HL-60 (cell line): Measurements from ENCODE around the gene ITIH1.

Source experiments
- DNase-seq, 2 experiments: peaks; one replicate each; pipeline ENCODE4 v3.0.0-alpha.2; 2010 to 2020; ENCODE audit warnings: low read depth in 1 of 2, low spot score in 1 of 2
- H3K27ac ChIP-seq: fragments of 250-450 bp; sonication (Bioruptor Pico); replicated peaks from 2 replicates; pipeline ENCODE4 v1.5.1; 2020; ENCODE audit warnings: mild to moderate bottlenecking, moderate library complexity
- H3K27me3 ChIP-seq: fragments of 250-450 bp; sonication (Bioruptor Pico); 2 replicates; pipeline ENCODE4 v1.5.1; 2021; ENCODE audit warnings: mild to moderate bottlenecking, moderate library complexity; ENCODE audit not compliant: insufficient read depth, poor library complexity, severe bottlenecking
- H3K4me3 ChIP-seq: replicated peaks from 2 replicates; pipeline ENCODE4 v1.5.1; 2011; ENCODE audit warnings: mild to moderate bottlenecking, control low read depth, low read length; ENCODE audit not compliant: insufficient read depth
- CTCF ChIP-seq: IDR thresholded peaks from one replicate; pipeline ENCODE4 v1.5.1; 2011; ENCODE audit warnings: low read length, control low read depth, inconsistent platforms; ENCODE audit not compliant: insufficient read depth
- GABPA ChIP-seq: IDR thresholded peaks from 2 replicates; pipeline ENCODE4 v1.6.1; 2012; ENCODE audit warnings: low read depth
- POLR2AphosphoS5 ChIP-seq: IDR thresholded peaks from 2 replicates; pipeline ENCODE4 v1.6.1; 2012; ENCODE audit warnings: low read depth
- SPI1 ChIP-seq: IDR thresholded peaks from 2 replicates; pipeline ENCODE4 v1.6.1; 2012; ENCODE audit warnings: low read depth, mild to moderate bottlenecking, borderline replicate concordance
- TF ChIP-seq, protein P1 (sequence below): IDR thresholded peaks from 2 replicates; pipeline ENCODE4 v1.6.1; 2012; ENCODE audit warnings: low read depth; ENCODE audit not compliant: insufficient replicate concordance

The ITIH1 gene

DNA sequence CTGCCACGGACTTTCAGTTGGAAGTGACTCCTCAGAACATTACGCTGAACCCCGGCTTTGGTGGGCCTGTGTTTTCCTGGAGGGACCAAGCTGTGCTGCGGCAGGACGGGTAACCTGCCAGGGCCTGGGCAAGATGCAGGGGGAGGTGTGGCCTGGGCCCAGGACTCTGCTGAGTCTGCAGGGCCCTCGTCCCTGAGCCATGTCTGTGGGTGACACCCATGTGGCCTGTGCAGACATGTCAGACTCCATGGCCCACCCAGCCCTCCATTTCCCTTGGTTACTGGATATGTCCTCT, 12.3 kb downstream of the ITIH1 start:
- DNase-seq: no peak
- no peak overlapping the region for H3K4me3 ChIP-seq
- no peak overlapping the region for H3K27ac ChIP-seq
- H3K27me3 ChIP-seq: no peaks in the 10 kb centered on the region
- TF ChIP-seq CTCF (no peak), GABPA (no peak), POLR2AphosphoS5 (no peak), SPI1 (no peak)
- TF ChIP-seq, protein P1, sequence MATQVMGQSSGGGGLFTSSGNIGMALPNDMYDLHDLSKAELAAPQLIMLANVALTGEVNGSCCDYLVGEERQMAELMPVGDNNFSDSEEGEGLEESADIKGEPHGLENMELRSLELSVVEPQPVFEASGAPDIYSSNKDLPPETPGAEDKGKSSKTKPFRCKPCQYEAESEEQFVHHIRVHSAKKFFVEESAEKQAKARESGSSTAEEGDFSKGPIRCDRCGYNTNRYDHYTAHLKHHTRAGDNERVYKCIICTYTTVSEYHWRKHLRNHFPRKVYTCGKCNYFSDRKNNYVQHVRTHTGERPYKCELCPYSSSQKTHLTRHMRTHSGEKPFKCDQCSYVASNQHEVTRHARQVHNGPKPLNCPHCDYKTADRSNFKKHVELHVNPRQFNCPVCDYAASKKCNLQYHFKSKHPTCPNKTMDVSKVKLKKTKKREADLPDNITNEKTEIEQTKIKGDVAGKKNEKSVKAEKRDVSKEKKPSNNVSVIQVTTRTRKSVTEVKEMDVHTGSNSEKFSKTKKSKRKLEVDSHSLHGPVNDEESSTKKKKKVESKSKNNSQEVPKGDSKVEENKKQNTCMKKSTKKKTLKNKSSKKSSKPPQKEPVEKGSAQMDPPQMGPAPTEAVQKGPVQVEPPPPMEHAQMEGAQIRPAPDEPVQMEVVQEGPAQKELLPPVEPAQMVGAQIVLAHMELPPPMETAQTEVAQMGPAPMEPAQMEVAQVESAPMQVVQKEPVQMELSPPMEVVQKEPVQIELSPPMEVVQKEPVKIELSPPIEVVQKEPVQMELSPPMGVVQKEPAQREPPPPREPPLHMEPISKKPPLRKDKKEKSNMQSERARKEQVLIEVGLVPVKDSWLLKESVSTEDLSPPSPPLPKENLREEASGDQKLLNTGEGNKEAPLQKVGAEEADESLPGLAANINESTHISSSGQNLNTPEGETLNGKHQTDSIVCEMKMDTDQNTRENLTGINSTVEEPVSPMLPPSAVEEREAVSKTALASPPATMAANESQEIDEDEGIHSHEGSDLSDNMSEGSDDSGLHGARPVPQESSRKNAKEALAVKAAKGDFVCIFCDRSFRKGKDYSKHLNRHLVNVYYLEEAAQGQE: no peak

DNA sequence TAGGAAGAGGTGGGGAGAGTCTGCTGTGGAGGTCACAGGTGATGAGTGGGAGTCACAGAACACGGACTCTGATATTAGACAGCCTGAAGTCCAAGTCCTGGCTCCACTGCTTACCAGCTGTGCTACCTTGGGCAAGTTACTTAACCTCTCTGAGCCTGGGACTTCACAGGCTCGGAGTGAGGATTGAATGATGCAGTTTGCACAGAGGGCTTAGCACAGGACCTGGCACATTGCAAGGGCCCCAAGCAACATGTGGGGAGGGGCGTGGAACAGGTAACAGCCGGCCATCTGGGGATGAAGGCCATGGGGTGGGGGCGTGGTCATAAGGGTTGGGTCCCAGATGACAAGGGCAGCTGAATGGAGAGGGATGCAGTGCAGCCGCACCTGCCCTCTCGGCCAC, 12.9 kb downstream of the ITIH1 start:
- no peaks in the 10 kb centered on the region for H3K27me3 ChIP-seq
- no peak overlapping the region for H3K27ac ChIP-seq
- DNase-seq: no peak
- TF ChIP-seq CTCF (no peak), SPI1 (no peak), POLR2AphosphoS5 (no peak), GABPA (no peak)
- TF ChIP-seq, protein P1: no peak
- H3K4me3 ChIP-seq: no peak overlapping the region

DNA sequence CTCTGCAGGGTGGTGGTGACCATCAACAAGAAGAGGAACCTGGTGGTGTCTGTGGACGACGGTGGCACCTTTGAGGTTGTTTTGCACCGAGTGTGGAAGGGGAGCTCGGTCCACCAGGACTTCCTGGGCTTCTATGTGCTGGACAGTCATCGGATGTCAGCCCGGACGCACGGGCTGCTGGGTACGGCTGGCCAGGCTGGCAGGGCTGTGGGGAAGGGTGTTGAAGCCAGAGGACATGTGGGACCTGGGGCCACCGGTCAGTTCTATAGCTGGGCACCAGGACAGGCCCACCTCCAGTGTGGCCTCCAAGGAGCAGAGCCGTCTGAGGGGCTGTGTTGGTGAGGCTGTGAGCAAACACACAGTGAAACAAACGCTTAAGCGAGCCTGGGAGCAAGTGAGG, 13.3 kb downstream of the ITIH1 start:
- Histone ChIP-seq H3K27me3 (no peaks in the 10 kb centered on the region), H3K4me3 (no peak overlapping the region), H3K27ac (no peak overlapping the region)
- DNase-seq: no peak
- TF ChIP-seq GABPA (no peak), SPI1 (no peak), CTCF (no peak), POLR2AphosphoS5 (no peak)
- TF ChIP-seq, protein P1: no peak
